Neural cell (in vitro differentiated cells): Measurements from ENCODE around the gene SLC6A11. TPM values are rescaled to one million over a fixed set of nuclear protein-coding genes. Genes with fewer than 3 reads are reported as not detected.

ENCODE experiments used
- H2AFZ ChIP-seq: fragments of 200-600, 300-800 bp; sonication (generic), shearing (Covaris generic); 2 replicates; pipeline ENCODE4 v1.6.0; 2014; ENCODE audit warnings: low read depth, mild to moderate bottlenecking, antibody characterized with exemption, low read length, moderate library complexity
- H3F3A ChIP-seq: fragments of 200-600 bp; shearing (Covaris generic); 2 replicates; pipeline ENCODE4 v1.6.1; 2016; ENCODE audit warnings: mild to moderate bottlenecking, moderate library complexity, mixed read lengths, antibody characterized with exemption, low read length; ENCODE audit not compliant: insufficient read depth, poor library complexity, severe bottlenecking
- H3K27ac ChIP-seq: fragments of 200-600, 300-800 bp; sonication (generic), shearing (Covaris generic); 2 replicates; pipeline ENCODE4 v1.5.1; 2014; ENCODE audit warnings: mild to moderate bottlenecking, low read length, moderate library complexity
- H3K27me3 ChIP-seq: fragments of 300-800, 200-600 bp; sonication (generic), shearing (Covaris generic); 2 replicates; pipeline ENCODE4 v1.6.0; 2014; ENCODE audit warnings: mild to moderate bottlenecking, low read depth, low read length, moderate library complexity; ENCODE audit not compliant: insufficient read depth
- H3K36me3 ChIP-seq: fragments of 300-800, 200-600 bp; sonication (generic), shearing (Covaris generic); 2 replicates; pipeline ENCODE4 v1.5.1; 2014; ENCODE audit warnings: mild to moderate bottlenecking, antibody characterized with exemption, low read length, moderate library complexity; ENCODE audit not compliant: insufficient read depth
- H3K4me2 ChIP-seq: fragments of 300-800, 200-600 bp; sonication (generic), shearing (Covaris generic); 2 replicates; pipeline ENCODE4 v1.6.0; 2014; ENCODE audit warnings: mild to moderate bottlenecking, low read length
- H3K4me3 ChIP-seq: fragments of 300-800, 200-600 bp; sonication (generic), shearing (Covaris generic); 2 replicates; pipeline ENCODE4 v1.5.1; 2014; ENCODE audit warnings: mild to moderate bottlenecking, low read length, moderate library complexity
- H3K79me2 ChIP-seq: fragments of 200-600 bp; shearing (Covaris generic); replicated peaks from 2 replicates; pipeline ENCODE4 v1.6.0; 2014; ENCODE audit warnings: mild to moderate bottlenecking, low read length, moderate library complexity; ENCODE audit not compliant: insufficient read depth
- H3K9ac ChIP-seq: fragments of 300-800, 200-600 bp; sonication (generic), shearing (Covaris generic); 2 replicates; pipeline ENCODE4 v1.6.1; 2016; ENCODE audit warnings: mild to moderate bottlenecking, low read length, mixed read lengths
- H3K9me2 ChIP-seq: fragments of 200-600 bp; shearing (Covaris generic); 2 replicates; pipeline ENCODE4 v1.6.1; 2016; ENCODE audit warnings: mild to moderate bottlenecking, low read length, mixed read lengths; ENCODE audit not compliant: insufficient read depth
- H3K9me3 ChIP-seq: fragments of 200-600, 300-800 bp; sonication (generic), shearing (Covaris generic); 2 replicates; pipeline ENCODE4 v1.6.1; 2016; ENCODE audit warnings: mild to moderate bottlenecking, mixed run types, low read length, moderate library complexity, mixed read lengths
- H4K20me1 ChIP-seq: fragments of 200-600 bp; shearing (Covaris generic); 2 replicates; pipeline ENCODE4 v1.6.1; 2016; ENCODE audit warnings: mild to moderate bottlenecking, mixed run types; ENCODE audit not compliant: insufficient read depth
- EP300 ChIP-seq: fragments of 450-650 bp; conservative IDR thresholded peaks from 2 replicates; pipeline ENCODE4 v1.6.1; 2014; ENCODE audit warnings: antibody characterized with exemption, mild to moderate bottlenecking, moderate library complexity; ENCODE audit not compliant: poor library complexity, severe bottlenecking
- EZH2 ChIP-seq: fragments of 200-600, 300-800 bp; shearing (Covaris generic), sonication (generic); IDR thresholded peaks from 2 replicates; pipeline ENCODE4 v1.6.1; 2014; ENCODE audit warnings: antibody characterized with exemption, low read length, borderline replicate concordance, mild to moderate bottlenecking; ENCODE audit not compliant: insufficient read depth, poor library complexity, severe bottlenecking
- MXI1 ChIP-seq: fragments of 450-650 bp; conservative IDR thresholded peaks from 2 replicates; pipeline ENCODE4 v1.6.1; 2014; ENCODE audit warnings: antibody characterized with exemption, mild to moderate bottlenecking; ENCODE audit not compliant: poor library complexity, severe bottlenecking
- POLR2AphosphoS5 ChIP-seq: IDR thresholded peaks from 2 replicates; pipeline ENCODE4 v1.6.1; 2012
- RAD21 ChIP-seq: fragments of 450-650 bp; conservative IDR thresholded peaks from 2 replicates; pipeline ENCODE4 v1.6.1; 2014; ENCODE audit warnings: antibody characterized with exemption, mild to moderate bottlenecking, moderate library complexity
- SMC3 ChIP-seq: fragments of 450-650 bp; conservative IDR thresholded peaks from 2 replicates; pipeline ENCODE4 v1.6.1; 2014; ENCODE audit warnings: antibody characterized with exemption, mild to moderate bottlenecking, moderate library complexity; ENCODE audit not compliant: poor library complexity
- TAF1 ChIP-seq: IDR thresholded peaks from 2 replicates; pipeline ENCODE4 v1.6.1; 2012; ENCODE audit warnings: low read depth
- polyA plus RNA-seq: library from polyadenylated mRNA; depleted of rRNA; stranded (reverse); fragments of >200 nt; gene quantifications from 2 replicates; pipeline ENCODE4 v1.2.3, GENCODE V29; 2014
- TF ChIP-seq, protein P1 (sequence below): IDR thresholded peaks from 2 replicates; pipeline ENCODE4 v1.6.1; 2012; ENCODE audit warnings: borderline replicate concordance
- TF ChIP-seq, protein P2 (sequence below): fragments of 450-650 bp; IDR thresholded peaks from 2 replicates; pipeline ENCODE4 v1.5.1; 2014; ENCODE audit warnings: antibody characterized with exemption, mild to moderate bottlenecking, moderate library complexity; ENCODE audit not compliant: poor library complexity, severe bottlenecking

SLC6A11 gene
- polyA plus RNA-seq, 1 donor from 2014 or later = 4.2 TPM

DNA sequence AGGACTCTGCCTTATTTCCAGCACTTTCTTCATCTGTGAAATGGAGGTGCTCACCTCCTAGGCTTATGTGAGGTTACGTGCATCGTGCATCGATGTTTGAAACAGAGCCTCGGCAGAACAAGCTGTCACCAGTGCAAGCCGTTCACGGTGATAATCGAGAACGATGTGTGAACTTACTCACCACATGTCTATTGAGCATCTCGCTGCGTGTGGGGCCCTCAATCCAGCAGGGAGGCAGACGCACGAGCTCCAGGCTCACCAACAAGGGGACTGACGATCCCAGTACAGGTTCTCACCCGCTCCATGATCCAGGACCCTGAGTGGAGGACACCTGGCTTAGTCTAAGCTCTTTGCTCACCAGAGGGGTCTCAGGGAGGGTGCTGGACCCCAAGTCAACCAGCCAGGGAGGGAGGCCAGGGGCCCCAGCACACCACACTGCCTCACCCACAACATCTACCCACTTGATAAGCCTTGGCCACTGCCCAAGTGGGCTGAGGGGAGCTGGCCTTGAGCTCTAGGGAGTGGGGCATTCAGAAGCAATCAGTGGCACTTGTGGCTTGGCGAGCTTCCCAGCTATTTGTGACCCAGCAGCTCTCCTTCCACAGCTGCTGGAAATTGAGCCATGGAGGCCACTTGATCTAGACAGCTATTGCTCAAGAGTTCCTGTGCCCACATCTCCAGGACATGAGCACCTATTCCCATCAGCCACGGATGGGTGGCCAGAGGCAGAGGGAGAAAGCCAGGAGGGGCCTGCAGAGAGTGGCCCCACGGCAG, 142.1 kb downstream of the SLC6A11 start:
- Histone ChIP-seq H3K9me3 (no peaks in the 10 kb centered on the region), H3K79me2 (no peaks in the 10 kb centered on the region), H3K27ac (no peak overlapping the region), H3K27me3 (no peaks in the 10 kb centered on the region), H2AFZ (no peak overlapping the region), H3K9me2 (no peaks in the 10 kb centered on the region), H3K36me3 (no peaks in the 10 kb centered on the region), H3K4me3 (no peak overlapping the region), H3K9ac (no peak overlapping the region), H3K4me2 (no peak overlapping the region), H3F3A (no peaks in the 10 kb centered on the region), H4K20me1 (no peaks in the 10 kb centered on the region)
- TF ChIP-seq MXI1 (no peak), TAF1 (no peak), POLR2AphosphoS5 (no peak), SMC3 (no peak), RAD21 (no peak), EZH2 (no peak), EP300 (no peak)
- TF ChIP-seq, protein P1, sequence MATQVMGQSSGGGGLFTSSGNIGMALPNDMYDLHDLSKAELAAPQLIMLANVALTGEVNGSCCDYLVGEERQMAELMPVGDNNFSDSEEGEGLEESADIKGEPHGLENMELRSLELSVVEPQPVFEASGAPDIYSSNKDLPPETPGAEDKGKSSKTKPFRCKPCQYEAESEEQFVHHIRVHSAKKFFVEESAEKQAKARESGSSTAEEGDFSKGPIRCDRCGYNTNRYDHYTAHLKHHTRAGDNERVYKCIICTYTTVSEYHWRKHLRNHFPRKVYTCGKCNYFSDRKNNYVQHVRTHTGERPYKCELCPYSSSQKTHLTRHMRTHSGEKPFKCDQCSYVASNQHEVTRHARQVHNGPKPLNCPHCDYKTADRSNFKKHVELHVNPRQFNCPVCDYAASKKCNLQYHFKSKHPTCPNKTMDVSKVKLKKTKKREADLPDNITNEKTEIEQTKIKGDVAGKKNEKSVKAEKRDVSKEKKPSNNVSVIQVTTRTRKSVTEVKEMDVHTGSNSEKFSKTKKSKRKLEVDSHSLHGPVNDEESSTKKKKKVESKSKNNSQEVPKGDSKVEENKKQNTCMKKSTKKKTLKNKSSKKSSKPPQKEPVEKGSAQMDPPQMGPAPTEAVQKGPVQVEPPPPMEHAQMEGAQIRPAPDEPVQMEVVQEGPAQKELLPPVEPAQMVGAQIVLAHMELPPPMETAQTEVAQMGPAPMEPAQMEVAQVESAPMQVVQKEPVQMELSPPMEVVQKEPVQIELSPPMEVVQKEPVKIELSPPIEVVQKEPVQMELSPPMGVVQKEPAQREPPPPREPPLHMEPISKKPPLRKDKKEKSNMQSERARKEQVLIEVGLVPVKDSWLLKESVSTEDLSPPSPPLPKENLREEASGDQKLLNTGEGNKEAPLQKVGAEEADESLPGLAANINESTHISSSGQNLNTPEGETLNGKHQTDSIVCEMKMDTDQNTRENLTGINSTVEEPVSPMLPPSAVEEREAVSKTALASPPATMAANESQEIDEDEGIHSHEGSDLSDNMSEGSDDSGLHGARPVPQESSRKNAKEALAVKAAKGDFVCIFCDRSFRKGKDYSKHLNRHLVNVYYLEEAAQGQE = no peak
- TF ChIP-seq, protein P2, sequence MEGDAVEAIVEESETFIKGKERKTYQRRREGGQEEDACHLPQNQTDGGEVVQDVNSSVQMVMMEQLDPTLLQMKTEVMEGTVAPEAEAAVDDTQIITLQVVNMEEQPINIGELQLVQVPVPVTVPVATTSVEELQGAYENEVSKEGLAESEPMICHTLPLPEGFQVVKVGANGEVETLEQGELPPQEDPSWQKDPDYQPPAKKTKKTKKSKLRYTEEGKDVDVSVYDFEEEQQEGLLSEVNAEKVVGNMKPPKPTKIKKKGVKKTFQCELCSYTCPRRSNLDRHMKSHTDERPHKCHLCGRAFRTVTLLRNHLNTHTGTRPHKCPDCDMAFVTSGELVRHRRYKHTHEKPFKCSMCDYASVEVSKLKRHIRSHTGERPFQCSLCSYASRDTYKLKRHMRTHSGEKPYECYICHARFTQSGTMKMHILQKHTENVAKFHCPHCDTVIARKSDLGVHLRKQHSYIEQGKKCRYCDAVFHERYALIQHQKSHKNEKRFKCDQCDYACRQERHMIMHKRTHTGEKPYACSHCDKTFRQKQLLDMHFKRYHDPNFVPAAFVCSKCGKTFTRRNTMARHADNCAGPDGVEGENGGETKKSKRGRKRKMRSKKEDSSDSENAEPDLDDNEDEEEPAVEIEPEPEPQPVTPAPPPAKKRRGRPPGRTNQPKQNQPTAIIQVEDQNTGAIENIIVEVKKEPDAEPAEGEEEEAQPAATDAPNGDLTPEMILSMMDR = no peak

DNA sequence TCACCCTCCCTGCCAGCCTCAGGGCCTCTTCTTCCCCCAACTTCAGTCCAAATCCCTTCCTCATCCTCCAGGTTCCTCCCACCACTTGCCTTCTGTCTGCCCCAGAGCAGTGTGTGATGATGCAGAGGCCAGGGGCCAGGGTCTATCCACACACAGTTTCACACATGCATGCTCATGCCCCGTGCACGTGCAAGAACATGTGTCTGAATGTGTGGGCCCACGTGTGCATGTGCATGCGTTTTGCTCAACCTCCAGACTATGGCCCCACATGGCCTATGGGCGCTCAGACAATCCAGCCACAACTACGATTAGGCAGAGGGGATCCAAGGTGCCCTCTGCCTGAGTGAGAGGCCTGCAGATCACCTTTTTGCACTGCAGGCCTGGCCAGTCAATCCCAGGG, 144.2 kb downstream of the SLC6A11 start:
- Histone ChIP-seq H3K4me3 (no peak overlapping the region), H3K4me2 (no peak overlapping the region), H3F3A (no peaks in the 10 kb centered on the region), H3K27me3 (no peaks in the 10 kb centered on the region), H3K36me3 (no peaks in the 10 kb centered on the region), H4K20me1 (no peaks in the 10 kb centered on the region), H3K79me2 (no peaks in the 10 kb centered on the region), H3K9me2 (no peaks in the 10 kb centered on the region), H3K27ac (peak overlapping the region; percentile 96), H2AFZ (no peak overlapping the region), H3K9me3 (no peaks in the 10 kb centered on the region), H3K9ac (peak overlapping the region; percentile 38)
- TF ChIP-seq TAF1 = no peak
- no peak for TF ChIP-seq POLR2AphosphoS5
- TF ChIP-seq, protein P1 = no peak
- TF ChIP-seq RAD21 = no peak
- no peak for TF ChIP-seq SMC3
- no peak for TF ChIP-seq EP300
- no peak for TF ChIP-seq EZH2
- TF ChIP-seq MXI1 = no peak
- TF ChIP-seq, protein P2 = no peak
